DND-41 (cell line): ENCODE results near the gene KRTAP5-1.

ENCODE experiments used
- ATAC-seq: fragments of 200-7000 bp; cut with Tn5 transposase; 3 replicates; pipeline ENCODE4 v1.9.1; 2021; ENCODE audit warnings: low read depth; ENCODE audit not compliant: insufficient read depth
- DNase-seq: peaks from one replicate; pipeline ENCODE4 v3.0.0-alpha.2; 2020
- H2AFZ ChIP-seq: 2 replicates; pipeline ENCODE4 v1.6.0; 2012; ENCODE audit warnings: low read depth, low read length
- H3K27ac ChIP-seq: 2 replicates; pipeline ENCODE4 v1.5.1; 2012; ENCODE audit warnings: low read length, inconsistent platforms
- H3K27me3 ChIP-seq: fragments of 200-600 bp; sonication (generic); 2 replicates; pipeline ENCODE4 v1.6.0; 2012; ENCODE audit warnings: low read length, mild to moderate bottlenecking, inconsistent platforms; ENCODE audit not compliant: insufficient read depth, poor library complexity
- H3K36me3 ChIP-seq: 2 replicates; pipeline ENCODE4 v1.5.1; 2012; ENCODE audit warnings: low read length, inconsistent platforms; ENCODE audit not compliant: insufficient read depth
- H3K4me1 ChIP-seq: 2 replicates; pipeline ENCODE4 v1.5.1; 2012; ENCODE audit warnings: mild to moderate bottlenecking, low read length; ENCODE audit not compliant: insufficient read depth
- H3K4me2 ChIP-seq: 2 replicates; pipeline ENCODE4 v1.6.0; 2012; ENCODE audit warnings: mild to moderate bottlenecking, moderate library complexity, low read length, inconsistent platforms; ENCODE audit not compliant: insufficient read depth
- H3K4me3 ChIP-seq, 2 experiments: fragments of 200-600 bp in 1 of 2; shearing (Covaris generic) in 1 of 2; 2 replicates each; pipeline ENCODE4 v1.5.1; 2012 to 2016; ENCODE audit warnings: inconsistent platforms in 2 of 2, low read length in 2 of 2, mild to moderate bottlenecking in 2 of 2, low read depth in 1 of 2, moderate library complexity in 1 of 2
- H3K79me2 ChIP-seq: 2 replicates; pipeline ENCODE4 v1.6.0; 2012; ENCODE audit warnings: low read length, inconsistent platforms; ENCODE audit not compliant: insufficient read depth
- H3K9ac ChIP-seq: 2 replicates; pipeline ENCODE4 v1.6.0; 2012; ENCODE audit warnings: low read depth, mild to moderate bottlenecking, inconsistent platforms, low read length, moderate library complexity
- H3K9me3 ChIP-seq: 2 replicates; pipeline ENCODE4 v1.5.1; 2012; ENCODE audit warnings: low read length, moderate library complexity, mild to moderate bottlenecking, inconsistent platforms; ENCODE audit not compliant: insufficient read depth, severe bottlenecking
- H4K20me1 ChIP-seq: 2 replicates; pipeline ENCODE4 v1.6.0; 2012; ENCODE audit warnings: low read length; ENCODE audit not compliant: insufficient read depth
- CTCF ChIP-seq: IDR thresholded peaks from 2 replicates; pipeline ENCODE4 v1.5.1; 2012; ENCODE audit warnings: borderline replicate concordance, low read length, moderate library complexity, mild to moderate bottlenecking; ENCODE audit not compliant: poor library complexity, severe bottlenecking; ENCODE audit errors: extremely low read depth
- EZH2 ChIP-seq: IDR thresholded peaks from 3 replicates; pipeline ENCODE4 v1.6.1; 2012; ENCODE audit warnings: borderline replicate concordance, low read depth, mild to moderate bottlenecking, moderate library complexity, low read length, inconsistent platforms; ENCODE audit not compliant: severe bottlenecking

The KRTAP5-1 gene

DNA sequence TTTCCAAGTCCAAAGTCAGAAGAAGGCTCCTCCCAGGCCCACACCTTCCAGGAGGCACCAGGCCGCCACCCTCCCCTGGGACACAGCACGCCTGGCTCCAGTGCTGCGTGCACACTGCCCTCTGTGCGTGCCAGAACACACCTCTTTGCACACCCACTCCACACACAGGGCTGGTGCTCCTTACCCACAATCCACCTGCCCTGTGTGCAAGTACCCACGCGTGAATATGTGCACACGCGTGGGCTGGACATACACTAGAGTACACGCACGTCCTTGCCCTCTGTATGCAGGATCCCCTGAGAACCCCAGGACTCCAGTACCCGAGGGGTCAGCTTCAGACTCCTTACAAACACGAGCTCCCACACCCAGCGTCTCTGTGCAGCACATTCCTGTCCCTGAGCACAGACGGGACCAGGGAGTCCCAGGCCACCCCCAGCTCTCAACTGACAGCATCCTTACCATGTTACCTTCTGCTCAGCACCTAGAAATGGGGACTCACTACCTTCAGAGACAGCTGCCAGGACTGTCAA, 15.8 kb downstream of the KRTAP5-1 start:
- TF ChIP-seq EZH2 = no peak
- TF ChIP-seq CTCF = no peak
- peaks cover 13% of the 10 kb centered on the region for H4K20me1 ChIP-seq
- H3K4me3 ChIP-seq = no peak overlapping the region
- H3K9me3 ChIP-seq = no peaks in the 10 kb centered on the region
- no peaks in the 10 kb centered on the region for H3K4me1 ChIP-seq
- H3K79me2 ChIP-seq = no peaks in the 10 kb centered on the region
- no peaks in the 10 kb centered on the region for H3K36me3 ChIP-seq
- ATAC-seq (no peak), DNase-seq (no peak)
- no peak overlapping the region for H3K4me2 ChIP-seq
- no peaks in the 10 kb centered on the region for H3K27me3 ChIP-seq
- no peak overlapping the region for H3K27ac ChIP-seq
- H2AFZ ChIP-seq = no peak overlapping the region
- no peak overlapping the region for H3K9ac ChIP-seq

GRCh38 chr11:1568441-1568911, 16.6 kb downstream of the KRTAP5-1 start:
- no peak overlapping the region for H3K9ac ChIP-seq
- no peaks in the 10 kb centered on the region for H3K79me2 ChIP-seq
- no peaks in the 10 kb centered on the region for H3K4me1 ChIP-seq
- no peak overlapping the region for H3K27ac ChIP-seq
- no peak overlapping the region for H2AFZ ChIP-seq
- H3K9me3 ChIP-seq = no peaks in the 10 kb centered on the region
- H3K4me3 ChIP-seq = no peak overlapping the region
- ATAC-seq (peak; percentile 43; the same call in 2 of the 3 replicates), DNase-seq (peak; percentile 35)
- H3K4me2 ChIP-seq = no peak overlapping the region
- no peaks in the 10 kb centered on the region for H3K27me3 ChIP-seq
- no peaks in the 10 kb centered on the region for H3K36me3 ChIP-seq
- peaks cover 13% of the 10 kb centered on the region for H4K20me1 ChIP-seq
- TF ChIP-seq CTCF (no peak), EZH2 (no peak)

- H3K4me2 ChIP-seq = no peak overlapping the region
- no peak for TF ChIP-seq EZH2
- no peak for TF ChIP-seq CTCF
- H3K27me3 ChIP-seq = no peaks in the 10 kb centered on the region
- H2AFZ ChIP-seq = no peak overlapping the region
- peaks cover 13% of the 10 kb centered on the region for H4K20me1 ChIP-seq
- H3K9ac ChIP-seq = no peak overlapping the region
- DNase-seq (no peak), ATAC-seq (no peak)
- no peaks in the 10 kb centered on the region for H3K4me1 ChIP-seq
- H3K9me3 ChIP-seq = no peaks in the 10 kb centered on the region
- no peaks in the 10 kb centered on the region for H3K36me3 ChIP-seq
- H3K4me3 ChIP-seq = no peak overlapping the region
- no peak overlapping the region for H3K27ac ChIP-seq
- H3K79me2 ChIP-seq = no peaks in the 10 kb centered on the region
Measured at GRCh38 chr11:1567721-1568100, 17.4 kb downstream of the KRTAP5-1 start.
